ENCODE results near the gene MTMR8.
"Not testable (repeated sequence)": the region's sequence is repeated elsewhere in the genome, so short reads cannot be mapped to it uniquely, and the experiment has no call there.

The MTMR8 gene

DNA sequence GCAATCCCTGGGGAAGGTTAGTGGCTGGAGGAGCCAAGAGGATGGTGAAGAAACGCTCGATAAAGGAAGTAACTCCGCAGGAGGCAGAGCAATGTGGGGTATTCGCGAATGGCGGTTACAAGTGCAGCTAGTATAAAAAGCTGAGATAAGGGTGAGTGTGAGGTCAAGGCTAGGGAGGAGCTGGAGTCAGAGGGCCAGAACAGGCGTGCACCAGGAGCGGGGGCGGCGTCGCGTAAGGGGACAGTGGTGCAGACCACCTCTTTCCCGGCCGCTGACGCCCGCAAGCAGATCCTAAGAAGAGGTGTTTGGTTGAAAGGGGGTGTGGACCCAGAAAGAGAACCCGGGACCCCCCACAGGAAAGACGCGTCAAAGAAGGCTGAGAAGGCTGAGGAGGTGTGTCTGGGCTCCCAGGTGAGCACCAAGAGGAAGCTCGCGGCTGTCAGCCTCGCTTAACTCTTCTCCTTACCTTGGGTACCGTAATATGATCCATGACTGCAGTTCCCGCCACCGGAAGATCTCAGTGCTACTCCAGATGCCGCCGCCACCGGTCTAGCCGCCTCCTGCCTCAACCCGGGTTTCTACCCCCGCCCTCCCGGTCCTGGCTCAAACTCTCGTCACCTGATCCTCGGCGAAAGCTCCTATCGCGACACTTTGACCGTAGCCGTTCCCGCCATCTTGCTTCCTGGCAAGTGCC lies at the start of gene MTMR8:
MTMR8 (minus strand) TSS at position 579 of the 694 bp plus-strand sequence; CDS start at position 490, 89 bp downstream.
- no peak for FAIRE-seq

DNA sequence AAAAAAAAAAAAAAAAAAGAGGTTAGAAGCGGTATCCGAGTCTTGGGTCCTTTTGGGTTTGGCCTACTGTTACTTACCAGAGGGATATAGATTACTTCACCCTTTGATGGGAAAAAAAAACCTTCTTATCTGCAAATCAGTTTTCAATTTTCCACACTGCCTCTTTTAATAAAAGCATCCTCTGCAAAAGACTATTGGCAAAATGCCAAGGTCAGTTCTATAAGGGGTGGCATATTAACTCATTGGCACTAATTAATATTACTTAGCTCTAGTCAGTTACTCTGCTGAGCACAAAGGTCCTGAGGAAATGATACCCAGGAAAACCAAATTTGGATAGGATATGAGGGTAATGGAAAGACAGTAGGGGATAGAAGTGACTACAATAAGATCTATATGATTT lies 44.3 kb upstream of the MTMR8 start:
- FAIRE-seq = no peak

DNA sequence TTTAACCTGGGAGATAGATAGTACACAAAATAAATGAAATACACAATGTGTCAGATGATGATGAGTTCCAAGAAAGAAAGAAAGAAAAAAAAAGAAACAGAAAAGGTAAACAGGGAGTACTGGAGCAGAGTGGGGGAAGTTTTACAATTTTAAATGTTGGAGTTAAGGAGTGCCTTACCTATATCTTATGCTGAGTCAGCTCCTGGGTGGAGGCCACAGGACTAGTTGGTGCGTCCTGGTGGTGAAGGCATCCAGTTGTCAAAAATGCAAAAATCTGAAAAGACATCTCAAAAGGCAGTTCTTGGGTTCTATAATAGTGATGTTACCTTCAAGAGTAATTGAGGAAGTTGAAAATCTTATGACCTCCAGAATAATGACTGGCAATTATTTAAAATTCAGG lies 42.4 kb upstream of the MTMR8 start:
- no peak for FAIRE-seq

DNA sequence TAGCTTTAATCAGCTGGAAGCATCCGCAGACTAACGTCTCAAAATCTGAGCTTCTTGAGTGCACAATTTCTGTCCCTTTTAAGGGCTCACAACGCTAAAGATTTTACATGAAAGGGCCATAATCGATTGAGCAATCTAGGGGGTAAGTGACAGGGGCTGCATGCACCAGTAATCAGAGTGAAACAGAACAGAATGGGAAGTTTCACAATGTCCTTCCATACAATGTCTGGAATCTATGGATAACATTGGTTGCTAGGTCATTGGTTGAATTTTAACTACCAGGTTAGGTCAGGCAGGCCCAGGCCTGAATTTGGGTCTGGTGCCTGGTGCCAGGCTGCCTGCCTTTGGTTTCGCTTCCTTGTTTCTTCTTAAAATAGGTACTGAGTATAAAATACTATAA lies 42.0 kb upstream of the MTMR8 start:
- FAIRE-seq = no peak

DNA sequence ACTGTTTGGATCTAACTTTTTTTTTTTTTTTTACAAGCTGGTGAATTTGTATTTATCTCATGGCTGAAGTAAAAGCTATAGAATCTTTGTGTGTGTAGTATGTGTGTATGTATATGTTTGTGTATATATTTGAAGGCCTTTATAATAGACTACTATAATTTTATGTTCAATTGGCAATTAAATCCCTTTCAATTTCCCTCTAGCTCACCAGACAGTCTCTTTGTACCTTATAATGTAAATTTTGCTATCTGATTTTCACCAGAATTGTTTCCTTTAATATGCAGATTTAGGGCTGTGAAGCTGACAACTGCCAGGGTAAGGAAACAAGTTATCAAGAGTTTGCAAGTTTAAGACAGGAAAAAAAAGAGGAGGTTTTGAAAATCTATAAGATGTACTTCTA lies 33.1 kb upstream of the MTMR8 start:
- no peak for FAIRE-seq

DNA sequence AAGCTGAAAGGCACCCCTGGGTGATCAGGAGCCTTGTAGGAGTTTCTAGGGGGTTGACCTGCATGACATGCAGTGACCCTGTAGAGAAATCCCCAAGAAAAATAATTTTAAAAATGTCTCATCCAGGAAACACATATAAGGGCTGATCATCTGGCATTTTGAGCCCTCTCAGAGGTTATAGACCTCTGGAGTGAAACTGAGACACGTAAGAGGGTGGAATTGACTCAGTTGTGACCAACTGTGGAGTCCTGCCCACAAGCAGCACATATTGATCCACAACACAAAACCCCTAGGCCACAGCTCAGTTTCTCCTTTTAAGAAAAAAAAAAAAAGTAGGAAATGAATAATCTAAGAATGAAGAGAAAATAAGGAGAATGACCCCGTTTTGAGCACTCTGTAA lies 32.5 kb upstream of the MTMR8 start:
- FAIRE-seq = no peak

DNA sequence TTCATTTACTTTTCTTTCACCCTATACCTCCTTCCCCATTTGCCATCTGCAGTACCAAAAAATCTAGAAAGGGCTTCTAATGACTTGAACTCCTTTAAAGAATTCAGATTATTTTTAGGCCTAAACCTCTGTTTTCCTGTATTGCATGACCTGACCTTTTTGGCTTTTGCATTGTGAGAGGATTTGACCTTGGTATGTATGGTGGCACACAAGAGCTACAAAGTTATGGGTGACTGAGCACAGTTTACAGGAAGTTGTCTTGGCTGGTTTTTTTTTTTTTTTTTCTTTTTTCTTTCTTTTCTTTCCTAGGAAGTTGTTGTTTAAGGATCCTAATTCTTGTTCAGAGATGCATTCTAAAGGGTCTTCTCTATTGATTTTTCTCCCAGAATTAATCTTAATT lies 32.0 kb upstream of the MTMR8 start:
- FAIRE-seq = no peak

DNA sequence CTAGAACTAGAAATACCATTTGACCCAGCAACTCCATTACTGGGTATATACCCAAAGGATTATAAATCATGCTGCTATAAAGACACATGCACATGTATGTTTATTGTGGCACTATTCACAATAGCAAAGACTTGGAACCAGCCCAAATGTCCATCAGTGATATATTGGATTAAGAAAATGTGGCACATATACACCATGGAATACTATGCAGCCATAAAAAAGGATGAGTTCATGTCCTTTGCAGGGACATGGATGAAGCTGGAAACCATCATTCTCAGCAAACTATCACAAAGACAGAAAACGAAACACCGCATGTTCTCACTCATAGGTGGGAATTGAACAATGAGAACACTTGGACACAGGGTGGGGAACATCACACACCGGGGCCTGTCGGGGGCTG lies 14.5 kb upstream of the MTMR8 start:
- not testable (repeated sequence) for FAIRE-seq

DNA sequence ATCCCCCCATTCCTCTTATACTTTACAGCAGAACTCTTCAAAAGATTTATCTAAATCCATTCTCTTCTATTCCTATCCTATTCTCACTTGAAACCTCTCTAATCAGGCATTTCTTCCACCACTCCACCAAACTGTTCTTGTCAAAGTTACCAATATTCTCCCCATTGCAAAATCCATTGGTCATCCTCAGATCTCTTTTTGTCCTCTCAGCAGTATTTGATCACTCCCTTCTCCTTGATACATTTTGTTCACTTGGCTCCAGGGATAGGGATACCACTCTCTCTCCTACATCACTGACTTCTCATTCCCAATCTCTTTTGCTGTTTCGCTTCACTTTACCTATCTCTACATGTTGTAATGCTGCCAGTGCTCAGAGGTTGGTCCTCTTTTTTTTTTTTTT lies 2.8 kb upstream of the MTMR8 start:
- no peak for FAIRE-seq

DNA sequence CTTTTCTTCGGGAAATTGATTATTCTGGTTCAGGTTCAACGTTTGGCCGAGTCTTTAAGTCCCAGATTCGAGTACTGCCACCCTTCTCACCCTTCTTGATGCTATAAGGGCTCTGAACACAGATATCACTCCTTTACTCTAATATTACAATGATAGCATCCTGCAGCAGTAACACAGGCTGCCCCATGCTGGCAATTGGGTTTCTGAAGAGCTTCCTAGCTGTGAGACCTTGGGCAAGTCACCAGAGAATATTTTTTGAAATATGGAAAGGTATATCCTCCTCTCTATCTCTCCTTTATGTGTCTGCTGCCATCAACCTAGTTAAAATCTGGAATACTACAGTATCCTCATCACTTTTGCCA lies 297 bp upstream of the MTMR8 start:
- no peak for FAIRE-seq

DNA sequence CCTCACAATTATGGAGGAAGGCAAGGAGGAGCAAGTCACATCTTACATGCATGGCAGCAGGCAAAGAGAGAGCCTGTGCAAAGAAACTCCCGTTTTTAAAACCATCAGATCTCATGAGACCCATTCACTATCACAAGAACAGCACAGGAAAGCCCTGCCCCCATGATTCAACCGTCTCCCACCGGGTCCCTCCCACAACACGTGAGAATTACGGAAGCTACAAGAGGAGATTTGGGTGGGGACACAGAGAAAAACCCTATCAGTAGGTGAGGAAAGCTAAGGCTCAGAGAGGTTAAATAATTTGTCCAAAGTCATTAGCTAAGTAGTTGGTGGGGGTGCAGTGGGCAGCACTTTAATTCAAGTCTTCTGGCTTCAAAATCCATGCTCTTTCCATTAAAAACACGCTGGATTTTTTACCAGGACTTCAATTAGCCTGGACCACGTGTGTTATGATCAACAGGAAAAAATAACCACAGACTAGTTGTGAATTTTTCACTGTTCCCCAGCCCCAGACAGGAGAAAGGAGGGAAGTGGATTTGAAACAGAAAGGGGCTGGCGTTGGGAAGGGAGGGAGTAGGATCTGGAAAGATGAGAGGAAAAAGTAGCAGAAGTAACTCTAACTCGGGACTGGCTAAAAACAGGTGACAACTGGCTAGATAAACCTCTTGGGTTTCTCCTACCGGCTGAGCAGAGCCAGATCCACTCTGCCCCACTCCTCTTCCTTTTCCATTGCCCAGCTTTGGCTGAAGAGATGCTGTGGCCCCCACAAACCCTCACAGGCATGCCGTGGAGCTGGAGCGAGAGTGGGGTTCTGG lies 986 bp downstream of the MTMR8 start:
- FAIRE-seq = no peak

DNA sequence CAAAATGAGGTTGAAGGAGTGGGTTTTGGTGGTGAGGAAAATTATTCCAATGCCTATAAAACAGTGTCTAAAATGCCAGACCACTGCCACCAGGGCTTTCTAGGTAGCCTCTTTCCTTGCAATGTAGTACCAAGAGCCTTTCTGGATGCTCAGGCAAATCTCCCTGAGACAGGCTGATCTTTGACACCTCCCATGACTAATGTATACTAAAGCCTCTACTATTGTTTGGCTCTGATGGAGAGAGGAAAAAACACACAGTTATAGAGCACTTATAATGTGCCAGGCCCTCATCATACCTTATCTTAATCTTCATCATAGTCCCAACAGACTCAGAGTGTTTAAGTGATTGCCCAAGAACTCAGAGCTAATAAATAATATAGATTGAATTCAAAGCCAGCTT lies 5.8 kb downstream of the MTMR8 start:
- no peak for FAIRE-seq

DNA sequence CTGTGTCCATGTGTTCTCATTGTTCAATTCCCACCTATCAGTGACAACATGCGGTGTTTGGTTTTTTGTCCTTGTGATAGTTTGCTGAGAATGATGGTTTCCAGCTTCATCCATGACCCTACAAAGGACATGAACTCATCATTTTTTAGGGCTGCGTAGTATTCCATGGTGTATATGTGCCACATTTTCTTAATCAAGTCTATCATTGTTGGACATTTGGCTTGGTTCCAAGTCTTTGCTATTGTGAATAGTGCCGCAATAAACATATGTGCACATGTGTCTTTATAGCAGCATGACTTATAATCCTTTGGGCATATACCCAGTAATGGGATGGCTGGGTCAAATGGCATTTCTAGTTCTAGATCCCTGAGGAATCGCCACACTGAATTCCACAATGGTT lies 14.5 kb downstream of the MTMR8 start:
- FAIRE-seq = not testable (repeated sequence)

DNA sequence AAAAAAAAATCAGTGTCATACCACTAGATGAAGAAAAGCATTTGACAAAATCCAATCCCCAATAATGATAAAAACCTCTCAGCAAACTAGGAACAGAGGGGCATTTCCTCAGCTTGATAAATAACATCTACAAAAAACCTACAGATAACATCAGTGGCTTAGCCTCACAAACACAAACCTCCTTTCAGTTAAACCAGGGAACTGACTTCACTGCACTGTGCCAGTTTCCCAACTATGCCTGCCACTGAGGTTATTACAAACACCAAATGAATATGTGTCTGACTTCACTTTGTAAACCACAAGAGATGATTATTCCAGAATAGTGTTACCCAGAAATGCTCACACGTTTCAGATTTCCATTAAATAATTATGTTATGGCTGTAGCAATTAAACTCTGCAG lies 15.3 kb downstream of the MTMR8 start:
- no peak for FAIRE-seq

DNA sequence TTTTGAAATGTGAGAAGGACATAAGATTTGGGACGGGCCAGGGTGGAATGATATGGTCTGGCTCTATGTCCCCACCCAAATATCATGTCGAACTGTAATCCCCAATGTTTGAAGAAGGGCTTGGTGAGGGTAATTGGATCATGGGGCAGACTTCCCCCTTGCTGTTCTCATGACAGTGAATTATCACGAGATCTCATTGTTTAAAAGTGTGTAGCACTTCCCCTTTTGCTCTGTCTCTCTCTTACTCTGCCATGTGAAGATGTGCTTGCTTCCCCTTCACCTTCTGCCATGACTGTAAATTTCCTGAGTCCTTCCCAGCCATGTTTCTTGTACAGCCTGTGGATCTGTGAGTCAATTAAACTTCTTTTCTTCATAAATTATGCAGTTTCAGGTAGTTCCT lies 17.5 kb downstream of the MTMR8 start:
- no peak for FAIRE-seq

DNA sequence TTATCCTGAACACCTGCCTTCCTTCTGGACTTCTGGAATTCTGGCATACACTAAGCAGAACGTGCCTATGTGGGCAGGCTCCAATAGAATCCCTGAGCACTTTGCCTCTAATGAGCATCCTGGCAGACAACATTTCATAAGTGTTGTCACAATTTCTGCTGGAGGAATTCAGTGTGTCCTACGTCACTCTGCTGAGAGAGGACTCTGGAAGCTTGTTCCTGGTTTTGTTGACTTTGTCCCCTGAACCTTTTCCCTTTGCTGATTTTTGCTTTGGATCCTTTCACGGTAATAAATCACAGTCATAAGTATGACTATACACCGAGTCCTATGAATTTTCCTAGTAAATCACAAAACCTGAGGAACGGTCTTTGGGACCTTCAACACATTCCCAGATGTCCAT lies 43.2 kb downstream of the MTMR8 start:
- FAIRE-seq = no peak

DNA sequence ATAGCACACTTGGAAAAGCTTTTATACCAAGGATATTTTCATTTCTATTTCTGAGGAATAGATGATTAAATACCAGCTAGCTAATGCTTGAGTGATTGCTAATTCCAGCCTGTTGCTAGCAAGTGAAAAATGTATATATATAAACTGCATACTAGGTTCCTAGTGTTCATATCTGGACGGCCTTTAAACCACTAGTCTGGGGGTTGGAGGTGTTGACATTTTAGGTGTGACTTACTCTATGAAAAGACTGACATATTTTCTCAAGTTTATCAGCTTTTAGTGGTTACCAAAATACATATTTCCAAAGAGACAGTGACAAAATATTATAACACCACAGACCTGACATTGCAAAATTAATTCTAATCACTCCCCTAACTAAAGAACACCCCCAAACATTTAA lies 44.7 kb downstream of the MTMR8 start:
- FAIRE-seq = no peak

DNA sequence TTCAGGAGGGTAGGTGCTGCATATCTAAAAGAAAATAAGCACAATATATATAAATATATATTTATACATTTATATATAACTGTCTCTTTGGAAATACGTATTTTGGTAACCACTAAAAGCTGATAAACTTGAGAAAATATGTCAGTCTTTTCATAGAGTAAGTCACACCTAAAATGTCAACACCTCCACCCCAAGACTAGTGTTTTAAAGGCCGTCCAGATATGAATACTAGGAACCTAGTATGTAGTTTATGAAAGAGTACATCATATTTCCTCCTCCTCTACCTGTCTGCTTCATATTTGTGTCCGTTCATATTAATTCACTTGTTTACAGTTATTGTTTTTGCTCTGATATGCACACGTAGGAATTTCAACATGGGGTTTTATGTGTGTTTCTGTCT lies 45.2 kb downstream of the MTMR8 start:
- no peak for FAIRE-seq

DNA sequence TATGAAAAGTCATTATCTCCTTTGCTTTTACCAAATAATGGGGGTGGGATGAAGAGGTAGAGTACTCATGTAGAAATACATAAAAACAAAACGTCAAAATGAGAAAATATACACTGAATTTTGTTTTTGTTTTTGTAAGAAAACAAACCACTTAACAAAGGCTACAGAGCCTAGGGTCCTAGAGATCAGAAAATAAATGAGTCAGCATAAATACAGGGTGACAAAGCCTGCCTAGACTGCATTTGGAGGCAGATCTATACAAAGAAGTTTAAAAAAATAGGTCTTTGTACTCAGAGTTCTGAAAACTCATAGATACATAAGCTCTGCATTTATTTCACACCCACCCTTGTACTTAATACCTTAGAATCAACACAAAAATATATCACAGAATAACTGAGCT lies 52.4 kb downstream of the MTMR8 start:
- no peak for FAIRE-seq

DNA sequence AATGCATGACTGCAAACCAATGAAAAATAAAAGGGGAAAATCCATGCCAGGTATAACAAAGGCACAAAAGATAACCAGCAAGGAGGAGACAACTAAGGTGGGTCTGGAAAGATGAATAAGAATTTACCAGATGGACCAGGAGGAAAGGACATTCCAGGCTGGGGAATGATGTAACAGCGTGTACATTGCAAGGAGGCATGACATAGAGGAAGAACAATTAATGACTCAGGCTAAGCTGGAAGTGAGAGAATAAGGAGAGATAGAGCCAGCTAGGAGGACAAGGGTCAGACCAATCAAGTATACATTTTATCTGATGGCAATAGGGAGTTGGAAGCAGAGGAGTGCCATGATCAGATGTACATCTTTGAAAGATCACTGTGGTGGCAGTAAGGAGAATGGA lies 57.0 kb downstream of the MTMR8 start:
- FAIRE-seq = no peak

DNA sequence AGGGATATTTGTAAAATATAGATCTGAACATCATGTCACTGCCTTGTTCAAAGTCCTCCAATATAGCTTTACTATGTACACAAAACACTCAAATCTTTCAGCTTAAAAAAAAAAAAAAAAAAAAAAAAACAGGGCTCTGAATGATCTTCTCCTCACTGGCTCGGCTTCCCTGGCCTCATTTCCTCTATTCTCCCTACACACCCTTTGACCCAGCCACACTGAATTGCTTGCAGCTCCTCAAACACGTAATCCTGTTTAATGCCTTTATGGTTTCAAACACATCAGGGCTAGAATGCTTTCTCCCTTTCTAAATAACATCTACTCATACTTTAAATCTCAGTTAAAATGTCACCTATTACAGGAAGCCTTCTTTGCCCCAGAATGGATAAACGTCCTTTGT lies 60.8 kb downstream of the MTMR8 start:
- no peak for FAIRE-seq

DNA sequence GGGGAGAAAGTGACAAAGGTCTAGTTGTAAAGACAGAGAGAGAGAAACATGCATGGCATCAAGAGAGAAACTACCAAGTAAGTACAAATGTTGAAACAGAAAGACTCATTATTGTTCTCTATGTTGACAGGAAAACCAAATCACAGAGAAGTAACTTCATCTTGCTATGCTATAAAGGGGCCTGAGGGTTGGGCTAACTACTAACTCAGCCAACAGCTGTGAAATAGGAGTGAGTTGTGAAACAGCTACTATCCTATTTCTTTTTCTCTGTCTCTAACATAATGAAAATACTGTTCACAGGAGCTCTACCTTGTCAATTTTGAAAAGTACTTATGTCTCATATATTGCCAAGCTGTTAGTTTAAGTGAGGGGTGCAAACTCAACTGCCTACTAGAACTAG lies 65.0 kb downstream of the MTMR8 start:
- FAIRE-seq = no peak

DNA sequence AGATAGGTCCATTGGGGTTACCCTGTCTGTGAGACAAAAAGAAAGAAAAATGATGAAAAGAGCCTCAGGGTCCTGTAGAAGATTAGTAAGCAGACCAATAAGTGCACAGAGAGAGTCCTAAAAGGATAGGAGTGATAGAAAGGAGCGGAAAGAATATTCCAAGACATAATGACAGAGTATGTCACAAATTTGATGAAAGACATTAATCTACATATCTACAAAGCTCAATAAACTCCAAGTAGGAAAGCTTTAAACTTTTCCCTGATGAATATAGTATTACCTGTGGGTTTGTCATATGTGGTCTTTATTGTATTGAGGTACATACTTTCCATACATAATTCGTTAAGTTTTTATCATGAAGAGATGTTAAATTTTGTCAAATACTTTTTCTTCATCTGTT lies 73.7 kb downstream of the MTMR8 start:
- FAIRE-seq = no peak

DNA sequence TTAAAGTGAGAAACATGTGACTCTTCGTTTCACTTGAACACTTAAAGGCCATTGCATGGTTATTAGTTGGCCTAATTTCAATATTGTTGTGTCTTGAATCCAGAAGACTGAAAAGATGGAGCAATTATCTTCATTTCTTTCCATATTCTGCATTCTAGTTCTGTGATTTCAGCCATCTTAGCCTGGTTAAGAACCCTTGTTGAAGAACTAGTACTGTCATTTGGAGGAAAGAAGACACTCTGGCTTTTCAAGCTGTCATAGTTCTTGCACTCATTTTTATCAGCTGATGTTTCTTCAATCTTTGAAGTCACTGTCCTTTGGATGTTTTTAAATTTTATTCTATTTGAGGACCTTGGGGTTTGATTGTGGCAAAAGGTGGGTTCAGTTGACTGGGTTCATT lies 81.6 kb downstream of the MTMR8 start:
- FAIRE-seq = no peak

DNA sequence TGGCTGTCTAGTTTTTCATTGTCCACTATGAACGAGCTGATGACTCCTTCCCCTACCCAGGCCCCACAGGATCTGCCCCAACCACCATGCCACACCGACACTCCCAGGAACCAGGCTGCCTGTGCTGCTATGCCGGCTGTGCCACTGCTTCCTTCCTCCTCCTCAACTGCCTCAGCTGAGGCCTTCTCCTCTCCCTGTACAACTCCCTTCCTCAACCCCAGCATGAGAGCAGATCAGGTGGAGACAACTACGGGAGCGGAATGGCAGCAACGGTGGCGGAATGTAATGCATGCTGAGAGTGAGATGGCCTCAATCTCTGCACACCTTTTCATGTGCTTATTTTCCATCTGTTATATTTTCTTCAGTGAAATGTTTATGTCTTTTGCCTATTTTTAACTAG lies 88.5 kb downstream of the MTMR8 start:
- no peak for FAIRE-seq

Data from G401.6 (cell line).